Endothelial cell (in vitro differentiated cells): ENCODE measurements around the gene AFG1L. TPM values are rescaled to one million over a fixed set of nuclear protein-coding genes. Genes with fewer than 3 reads are reported as not detected.
"Not testable (repeated sequence)": the region's sequence is repeated elsewhere in the genome, so short reads cannot be mapped to it uniquely, and the experiment has no call there.

Source experiments
- DNase-seq: peaks from one replicate; pipeline ENCODE4 v3.0.0; 2021; ENCODE audit warnings: low spot score
- H3K27ac Mint-ChIP-seq: one replicate; pipeline ENCODE4 v1.8.0; 2021; ENCODE audit warnings: mixed read lengths, inconsistent platforms; ENCODE audit not compliant: unreplicated experiment
- H3K27me3 Mint-ChIP-seq: one replicate; pipeline ENCODE4 v1.8.0; 2021; ENCODE audit warnings: mild to moderate bottlenecking, moderate library complexity, mixed read lengths, inconsistent platforms; ENCODE audit not compliant: unreplicated experiment
- H3K36me3 Mint-ChIP-seq: one replicate; pipeline ENCODE4 v1.8.0; 2021; ENCODE audit warnings: mild to moderate bottlenecking, low read depth, mixed read lengths, inconsistent platforms; ENCODE audit not compliant: unreplicated experiment
- H3K4me1 Mint-ChIP-seq: one replicate; pipeline ENCODE4 v1.8.0; 2021; ENCODE audit warnings: mild to moderate bottlenecking, mixed read lengths, inconsistent platforms; ENCODE audit not compliant: unreplicated experiment
- H3K4me3 Mint-ChIP-seq: one replicate; pipeline ENCODE4 v1.8.0; 2021; ENCODE audit warnings: mild to moderate bottlenecking, mixed read lengths, inconsistent platforms; ENCODE audit not compliant: unreplicated experiment
- H3K9me3 Mint-ChIP-seq: one replicate; pipeline ENCODE4 v1.8.0; 2021; ENCODE audit warnings: mixed read lengths, inconsistent platforms; ENCODE audit not compliant: unreplicated experiment
- CTCF ChIP-seq: fragments of 200-600 bp; sonication (generic); IDR thresholded peaks from one replicate; pipeline ENCODE4 v1.5.0; 2021; ENCODE audit warnings: antibody characterized with exemption; ENCODE audit not compliant: unreplicated experiment
- total RNA-seq: library from RNA; stranded (reverse); fragmentation: NEBNext Ultra II Directional; extraction: Animal tissue kit (Norgen Biotek cat#: 25700); gene quantifications from one replicate; pipeline ENCODE4 v1.2.1, GENCODE V29; 2021; ENCODE audit not compliant: unreplicated experiment

The AFG1L gene
- total RNA-seq, 1 donor from 2014 or later = 5.7 TPM

GRCh38 chr6:108312605-108313004 lies 17.8 kb downstream of the AFG1L start:
- no peak for DNase-seq
- Mint-ChIP-seq H3K4me1 (peaks cover 11% of the 10 kb centered on the region), H3K27me3 (peaks cover 3% of the 10 kb centered on the region), H3K36me3 (no peaks in the 10 kb centered on the region), H3K4me3 (no peak overlapping the region), H3K9me3 (no peaks in the 10 kb centered on the region), H3K27ac (no peak overlapping the region)
- TF ChIP-seq CTCF = no peak

- TF ChIP-seq CTCF = no peak
- DNase-seq = no peak
These were observed 26.4 kb downstream of the AFG1L start for GRCh38 chr6:108321253-108321747.

GRCh38 chr6:108322728-108323127 lies 27.9 kb downstream of the AFG1L start:
- no peaks in the 10 kb centered on the region for H3K27me3 Mint-ChIP-seq
- TF ChIP-seq CTCF = no peak
- no peaks in the 10 kb centered on the region for H3K36me3 Mint-ChIP-seq
- no peak overlapping the region for H3K4me3 Mint-ChIP-seq
- DNase-seq = no peak
- no peaks in the 10 kb centered on the region for H3K4me1 Mint-ChIP-seq
- H3K27ac Mint-ChIP-seq = no peak overlapping the region
- H3K9me3 Mint-ChIP-seq = no peaks in the 10 kb centered on the region

More at GRCh38 chr6:108321253-108321747, 26.4 kb downstream of the AFG1L start:
- Mint-ChIP-seq H3K4me1 (no peaks in the 10 kb centered on the region), H3K9me3 (no peaks in the 10 kb centered on the region), H3K27me3 (no peaks in the 10 kb centered on the region), H3K36me3 (no peaks in the 10 kb centered on the region), H3K4me3 (no peak overlapping the region), H3K27ac (no peak overlapping the region)

GRCh38 chr6:108323710-108324466 lies 29.0 kb downstream of the AFG1L start:
- H3K9me3 Mint-ChIP-seq = no peaks in the 10 kb centered on the region
- H3K36me3 Mint-ChIP-seq = no peaks in the 10 kb centered on the region
- no peak for DNase-seq
- no peak overlapping the region for H3K27ac Mint-ChIP-seq
- no peaks in the 10 kb centered on the region for H3K4me1 Mint-ChIP-seq
- TF ChIP-seq CTCF = no peak
- no peak overlapping the region for H3K4me3 Mint-ChIP-seq
- no peaks in the 10 kb centered on the region for H3K27me3 Mint-ChIP-seq

- not testable (repeated sequence) for H3K4me3 Mint-ChIP-seq, H3K36me3 Mint-ChIP-seq, H3K27ac Mint-ChIP-seq, DNase-seq, H3K4me1 Mint-ChIP-seq, H3K9me3 Mint-ChIP-seq, H3K27me3 Mint-ChIP-seq
These were observed 35.4 kb downstream of the AFG1L start for GRCh38 chr6:108330221-108330785.
